NCI-H146 (cell line): ENCODE results near the gene AKTIP.
A peak's percentile ranks its signal among the peaks of the same experiment; 100 is the strongest.
"Not testable (repeated sequence)": the region's sequence is repeated elsewhere in the genome, so short reads cannot be mapped to it uniquely, and the experiment has no call there.

Experiments
- DNase-seq: peaks from one replicate; lab custom pipeline; 2025; lab: John Stamatoyannopoulos, UW

AKTIP gene

GRCh38 chr16:53515811-53516210 lies 12.8 kb upstream of the AKTIP start:
- no peak for DNase-seq

GRCh38 chr16:53515259-53515658 lies 12.2 kb upstream of the AKTIP start:
- DNase-seq, result no peak

GRCh38 chr16:53512795-53513194 lies 9.8 kb upstream of the AKTIP start:
- not testable (repeated sequence) for DNase-seq

GRCh38 chr16:53511403-53512280 lies 8.6 kb upstream of the AKTIP start:
- peak; percentile 80 for DNase-seq

- DNase-seq, result no peak
Measured at GRCh38 chr16:53511084-53511402, 8.0 kb upstream of the AKTIP start.

- no peak for DNase-seq
Measured at GRCh38 chr16:53510704-53511070, 7.7 kb upstream of the AKTIP start.

GRCh38 chr16:53509906-53510703 lies 7.1 kb upstream of the AKTIP start:
- DNase-seq, result peak; percentile 49

- DNase-seq, result no peak
Measured at GRCh38 chr16:53507464-53508179, 4.6 kb upstream of the AKTIP start.

GRCh38 chr16:53506254-53506653 lies 3.2 kb upstream of the AKTIP start:
- DNase-seq, result no peak

- no peak for DNase-seq
Measured at GRCh38 chr16:53504665-53505064, 1.7 kb upstream of the AKTIP start.

- peak; percentile 36 for DNase-seq
Measured at GRCh38 chr16:53503991-53504663, 1.1 kb upstream of the AKTIP start.

GRCh38 chr16:53503270-53503923 lies 388 bp upstream of the AKTIP start:
- peak; percentile 99 for DNase-seq

- no peak for DNase-seq
Measured at GRCh38 chr16:53501216-53501859, 1.7 kb downstream of the AKTIP start.

GRCh38 chr16:53498984-53499383 lies 4.0 kb downstream of the AKTIP start:
- DNase-seq, result no peak

- no peak for DNase-seq
Measured at GRCh38 chr16:53495325-53495724, 7.7 kb downstream of the AKTIP start.

GRCh38 chr16:53494636-53495035 lies 8.4 kb downstream of the AKTIP start:
- DNase-seq, result no peak

- no peak for DNase-seq
Measured at GRCh38 chr16:53492503-53492902, 10.5 kb downstream of the AKTIP start.

- no peak for DNase-seq
Measured at GRCh38 chr16:53489755-53490154, 13.3 kb downstream of the AKTIP start.

GRCh38 chr16:53486230-53486629 lies 16.8 kb downstream of the AKTIP start:
- no peak for DNase-seq

GRCh38 chr16:53484542-53484941 lies 18.5 kb downstream of the AKTIP start:
- DNase-seq, result no peak

- no peak for DNase-seq
Measured at GRCh38 chr16:53482123-53482522, 20.9 kb downstream of the AKTIP start.
